ENCODE measurements around the gene LOXL4. TPM values are rescaled to one million over a fixed set of nuclear protein-coding genes. Genes with fewer than 3 reads are reported as not detected.

Gene LOXL4
- 46.8 and 192 TPM in 2 replicates for total RNA-seq

GRCh38 chr10:98267894-98268693 lies at the start of gene LOXL4:
Gene LOXL4 (minus strand): TSS chr10:98268194. CDS start chr10:98263019, 5,175 bp downstream.

Other genes starting within 250 kb of the LOXL4 start
- under 0.01 and 0.28 TPM in 2 replicates for gene CRTAC1, start 237.6 kb downstream of the LOXL4 start, total RNA-seq
- 12.5 and 13.5 TPM in 2 replicates for gene R3HCC1L, start 133.5 kb downstream of the LOXL4 start, total RNA-seq
- gene PYROXD2, start 147.0 kb upstream of the LOXL4 start, total RNA-seq, result 6.5 and 16.6 TPM in 2 replicates
- 18.8 and 22.6 TPM in 2 replicates for gene HPS1, start 178.7 kb upstream of the LOXL4 start, total RNA-seq